GM12878 (cell line): Measurements from ENCODE around the gene FSTL4. TPM values are rescaled to one million over a fixed set of nuclear protein-coding genes. Genes with fewer than 3 reads are reported as not detected.

Experiments used
- ATAC-seq: fragments of 200-7000 bp; cut with Tn5 transposase; 3 replicates; pipeline ENCODE4 v1.9.1; 2020; ENCODE audit warnings: mild to moderate bottlenecking, moderate library complexity
- BruUV-seq: library from RNA; stranded (reverse); fragments of 400-500 nt; replicated peaks from 2 replicates; lab custom pipeline; 2021; lab: Mats Ljungman, UMichigan
- CTCF ChIA-PET: fragments of 300-600 bp; sonication (Branson Sonifier 250); formaldehyde crosslinking; extraction: SDS; loops from one replicate; lab custom pipeline; 2021; ENCODE audit warnings: inconsistent platforms; lab: Yijun Ruan, JAX
- POLR2A ChIA-PET: fragments of 350-600 bp; formaldehyde crosslinking; extraction: SDS; loops from one replicate; lab custom pipeline; 2021; ENCODE audit warnings: inconsistent platforms; lab: Charles Lee
- RAD21 ChIA-PET: fragments of 300-600 bp; sonication (Branson Sonifier 250); formaldehyde crosslinking; loops from one replicate; lab custom pipeline; 2023; ENCODE audit warnings: antibody characterized with exemption; ENCODE audit not compliant: unreplicated experiment; lab: Charles Lee
- SMC1A ChIA-PET: fragments of 300-600 bp; sonication (Branson Sonifier 250); formaldehyde crosslinking; loops from one replicate; lab custom pipeline; 2023; ENCODE audit not compliant: unreplicated experiment, uncharacterized antibody; lab: Charles Lee
- DNase-seq: peaks from one replicate; pipeline ENCODE4 v3.0.0-alpha.2; 2011; ENCODE audit warnings: low read depth, low spot score
- FAIRE-seq: peaks from 3 replicates; lab custom pipeline; 2011; peaks lifted over from hg19 to GRCh38; lab: Jason Lieb, UNC
- H2AFZ ChIP-seq: 2 replicates; pipeline ENCODE4 v1.6.0; 2011; ENCODE audit warnings: low read depth, low read length, control low read depth; ENCODE audit not compliant: control insufficient read depth
- H3K27ac ChIP-seq: 2 replicates; pipeline ENCODE4 v1.5.1; 2011; ENCODE audit warnings: control low read depth; ENCODE audit not compliant: control insufficient read depth, insufficient read depth
- H3K27me3 ChIP-seq, 2 experiments: replicated peaks in 1 of 2; 2 replicates each; pipeline versions ENCODE4 v1.6.0 to v1.6.1; 2011; ENCODE audit warnings: low read length in 1 of 2; ENCODE audit not compliant: control insufficient read depth in 2 of 2, insufficient read depth in 2 of 2
- H3K36me3 ChIP-seq, 2 experiments: 2 replicates each; pipeline ENCODE4 v1.5.1; 2011; ENCODE audit warnings: low read length in 1 of 2; ENCODE audit not compliant: control insufficient read depth in 2 of 2, insufficient read depth in 2 of 2
- H3K4me1 ChIP-seq: 2 replicates; pipeline ENCODE4 v1.6.1; 2011; ENCODE audit warnings: mild to moderate bottlenecking, low read length, moderate library complexity, mixed read lengths; ENCODE audit not compliant: control insufficient read depth, insufficient read depth
- H3K4me2 ChIP-seq: 2 replicates; pipeline ENCODE4 v1.6.0; 2011; ENCODE audit warnings: control low read depth; ENCODE audit not compliant: control insufficient read depth, insufficient read depth
- H3K4me3 ChIP-seq: fragments of 200-600 bp; sonication (generic); 2 replicates; pipeline ENCODE4 v1.5.1; 2016
- H3K79me2 ChIP-seq: 2 replicates; pipeline ENCODE4 v1.6.0; 2011; ENCODE audit warnings: low read length; ENCODE audit not compliant: control insufficient read depth, insufficient read depth
- H3K9ac ChIP-seq: 2 replicates; pipeline ENCODE4 v1.8.0; 2011; ENCODE audit warnings: low read length, control low read depth, mixed read lengths; ENCODE audit not compliant: control insufficient read depth, insufficient read depth
- H3K9me3 ChIP-seq: replicated peaks from 3 replicates; pipeline ENCODE4 v1.5.1; 2011; ENCODE audit warnings: mild to moderate bottlenecking, low read length; ENCODE audit not compliant: control insufficient read depth, insufficient read depth
- H4K20me1 ChIP-seq: 2 replicates; pipeline ENCODE4 v1.6.0; 2011; ENCODE audit not compliant: control insufficient read depth, insufficient read depth
- CHD4 ChIP-seq: fragments of 200-600 bp; sonication (generic); IDR thresholded peaks from 2 replicates; pipeline ENCODE4 v1.6.1; 2016; ENCODE audit warnings: mild to moderate bottlenecking
- EGR1 ChIP-seq, 2 experiments: IDR thresholded peaks; 1 replicate in 1 of 2; 2 replicates in 1 of 2; pipeline ENCODE4 v1.6.1; 2011 to 2012; ENCODE audit warnings: low read depth in 2 of 2, low read length in 2 of 2, borderline replicate concordance in 1 of 2, mild to moderate bottlenecking in 1 of 2, moderate library complexity in 1 of 2
- FOXK2 ChIP-seq: fragments of 450-650 bp; IDR thresholded peaks from 2 replicates; pipeline ENCODE4 v1.6.1; 2017; ENCODE audit warnings: mild to moderate bottlenecking, moderate library complexity
- GATAD2B ChIP-seq: fragments of 450-650 bp; conservative IDR thresholded peaks from 2 replicates; pipeline ENCODE4 v1.6.1; 2017; ENCODE audit warnings: low read depth, mild to moderate bottlenecking, moderate library complexity
- KAT2A ChIP-seq: conservative IDR thresholded peaks from 2 replicates; pipeline ENCODE4 v1.6.1; 2011; ENCODE audit warnings: low read depth, low read length; ENCODE audit not compliant: control insufficient read depth
- LARP7 ChIP-seq: fragments of 450-650 bp; IDR thresholded peaks from 2 replicates; pipeline ENCODE4 v1.6.1; 2017; ENCODE audit warnings: mild to moderate bottlenecking
- POLR2AphosphoS5 ChIP-seq: IDR thresholded peaks from 2 replicates; pipeline ENCODE4 v1.6.1; 2011; ENCODE audit warnings: mild to moderate bottlenecking, low read length, inconsistent platforms
- YY1 ChIP-seq: IDR thresholded peaks from 2 replicates; pipeline ENCODE4 v1.6.1; 2011; ENCODE audit warnings: low read depth, mild to moderate bottlenecking, low read length
- ZNF207 ChIP-seq: fragments of 450-650 bp; IDR thresholded peaks from 2 replicates; pipeline ENCODE4 v1.6.1; 2014; ENCODE audit warnings: antibody characterized with exemption, mild to moderate bottlenecking, borderline replicate concordance
- ZNF592 ChIP-seq: fragments of 450-650 bp; IDR thresholded peaks from 2 replicates; pipeline ENCODE4 v1.6.1; 2017; ENCODE audit warnings: mild to moderate bottlenecking, moderate library complexity
- ZNF622 ChIP-seq: fragments of 450-650 bp; IDR thresholded peaks from 2 replicates; pipeline ENCODE4 v1.6.1; 2017; ENCODE audit warnings: mild to moderate bottlenecking, inconsistent platforms
- WGBS: methylation state at CpG from one replicate; pipeline ENCODE4 v1.1.6; 2016; ENCODE audit warnings: low lambda C conversion rate; ENCODE audit not compliant: insufficient replicate concordance, insufficient coverage; ENCODE audit errors: missing lambda C conversion rate; 5-methylcytosine and 5-hydroxymethylcytosine counted together
- in situ Hi-C: fragments of 300-500 bp; cut with MboI; formaldehyde crosslinking; loops from 9 replicates; pipeline ENCODE4 v1.14.3; 2018; ENCODE audit warnings: mixed read lengths
- intact Hi-C: fragments of 100-400 bp; cut with micrococcal nuclease; formaldehyde crosslinking; loops from one replicate; pipeline ENCODE4 v1.14.2; 2022; ENCODE audit not compliant: unreplicated experiment
- polyA plus RNA-seq, 11 experiments: library from polyadenylated mRNA; depleted of rRNA in 4 of 11; unstranded in 6 of 11; stranded (reverse) in 5 of 11; fragments of >200 nt; fragmentation: Nextera tagmentation in 4 of 11; fragmentation: Illumina TruSeq in 1 of 11; extraction: Ambion mirVana in 4 of 11; extraction: Trizol in 1 of 11; gene quantifications; 1 replicate in 1 of 11; 2 replicates in 10 of 11; pipeline versions ENCODE4 v1.2.1 to v1.2.3, GENCODE V29; 2011 to 2016; ENCODE audit warnings: inconsistent platforms in 2 of 11, missing spikeins in 2 of 11, low read depth in 1 of 11
- total RNA-seq, 4 experiments: library from RNA; depleted of rRNA in 3 of 4; stranded (reverse); fragments of >200 nt in 3 of 4; fragmentation: Illumina TruSeq in 1 of 4; extraction: Trizol in 1 of 4; gene quantifications; 2 replicates each; pipeline versions ENCODE4 v1.2.1 to v1.2.3, GENCODE V29; 2013 to 2021
- TF ChIP-seq, protein P1 (sequence below): fragments of 450-650 bp; IDR thresholded peaks from 2 replicates; pipeline ENCODE4 v1.6.1; 2018; ENCODE audit warnings: mild to moderate bottlenecking, low read depth, moderate library complexity; ENCODE audit not compliant: partially characterized antibody

FSTL4 gene
- total and polyA plus RNA-seq, 10 of the 15 experiments (the other 5 are each of a cell fraction or from before 2014, with no cell fraction given), result 0.01 to 0.79 (median 0.21) TPM; not detected in 6

- H4K20me1 ChIP-seq, result no peaks in the 10 kb centered on the region
- H3K4me3 ChIP-seq, result no peak overlapping the region
- no peak for FAIRE-seq
- no peak overlapping the region for H3K4me2 ChIP-seq
- ChIA-PET POLR2A (no interaction called here), CTCF (no interaction called here), SMC1A (no interaction called here), RAD21 (no interaction called here)
- no peak overlapping the region for H3K27ac ChIP-seq
- H3K27me3 ChIP-seq, result no peaks in the 10 kb centered on the region; a peak in 2 of 4 replicates
- no peaks in the 10 kb centered on the region for H3K79me2 ChIP-seq
- intact Hi-C loops, result no loop called here
- in situ Hi-C loops, result no loop called here
- H3K9ac ChIP-seq, result no peak overlapping the region
- no peaks in the 10 kb centered on the region for H3K9me3 ChIP-seq
- no peaks in the 10 kb centered on the region for H3K4me1 ChIP-seq
- 0% methylated on average over 1 of the region's 1 CpG for WGBS
- BruUV-seq, result no TSS peak
- H3K36me3 ChIP-seq, result no peaks in the 10 kb centered on the region
- ATAC-seq, result no peak
- TF ChIP-seq KAT2A (no peak), FOXK2 (no peak), EGR1 (IDR thresholded peaks at IDR 0.05; ENCODE audit: borderline replicate concordance in 1 of 2, low read depth in 2 of 2, low read length in 2 of 2) (no peak), GATAD2B (no peak), ZNF622 (no peak), ZNF207 (no peak), POLR2AphosphoS5 (no peak), YY1 (no peak), LARP7 (no peak), ZNF592 (no peak), CHD4 (no peak)
- TF ChIP-seq, protein P1, sequence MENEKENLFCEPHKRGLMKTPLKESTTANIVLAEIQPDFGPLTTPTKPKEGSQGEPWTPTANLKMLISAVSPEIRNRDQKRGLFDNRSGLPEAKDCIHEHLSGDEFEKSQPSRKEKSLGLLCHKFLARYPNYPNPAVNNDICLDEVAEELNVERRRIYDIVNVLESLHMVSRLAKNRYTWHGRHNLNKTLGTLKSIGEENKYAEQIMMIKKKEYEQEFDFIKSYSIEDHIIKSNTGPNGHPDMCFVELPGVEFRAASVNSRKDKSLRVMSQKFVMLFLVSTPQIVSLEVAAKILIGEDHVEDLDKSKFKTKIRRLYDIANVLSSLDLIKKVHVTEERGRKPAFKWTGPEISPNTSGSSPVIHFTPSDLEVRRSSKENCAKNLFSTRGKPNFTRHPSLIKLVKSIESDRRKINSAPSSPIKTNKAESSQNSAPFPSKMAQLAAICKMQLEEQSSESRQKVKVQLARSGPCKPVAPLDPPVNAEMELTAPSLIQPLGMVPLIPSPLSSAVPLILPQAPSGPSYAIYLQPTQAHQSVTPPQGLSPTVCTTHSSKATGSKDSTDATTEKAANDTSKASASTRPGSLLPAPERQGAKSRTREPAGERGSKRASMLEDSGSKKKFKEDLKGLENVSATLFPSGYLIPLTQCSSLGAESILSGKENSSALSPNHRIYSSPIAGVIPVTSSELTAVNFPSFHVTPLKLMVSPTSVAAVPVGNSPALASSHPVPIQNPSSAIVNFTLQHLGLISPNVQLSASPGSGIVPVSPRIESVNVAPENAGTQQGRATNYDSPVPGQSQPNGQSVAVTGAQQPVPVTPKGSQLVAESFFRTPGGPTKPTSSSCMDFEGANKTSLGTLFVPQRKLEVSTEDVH, result no peak
- H2AFZ ChIP-seq, result no peak overlapping the region
- no peak for DNase-seq
Observed at GRCh38 chr5:133503511-133503910, 108.8 kb downstream of the FSTL4 start.
